Endodermal cell (in vitro differentiated cells): ENCODE data around the gene RBM17. TPM values are rescaled to one million over a fixed set of nuclear protein-coding genes. Genes with fewer than 3 reads are reported as not detected.
"Not testable (repeated sequence)": the region's sequence is repeated elsewhere in the genome, so short reads cannot be mapped to it uniquely, and the experiment has no call there.

Experiments used
- DNase-seq: peaks from one replicate; pipeline ENCODE4 v3.0.0-alpha.2; 2017
- H3K27ac ChIP-seq: 2 replicates; pipeline ENCODE4 v1.5.1; 2013; ENCODE audit warnings: mild to moderate bottlenecking, low read depth, low read length, moderate library complexity
- H3K27me3 ChIP-seq: 2 replicates; pipeline ENCODE4 v1.6.1; 2013; ENCODE audit warnings: mild to moderate bottlenecking, low read length, moderate library complexity; ENCODE audit not compliant: insufficient read depth, control insufficient read depth, poor library complexity, severe bottlenecking
- H3K36me3 ChIP-seq: 2 replicates; pipeline ENCODE4 v1.7.0; 2013; ENCODE audit warnings: mild to moderate bottlenecking, low read length, moderate library complexity; ENCODE audit not compliant: control insufficient read depth, insufficient read depth
- H3K4me1 ChIP-seq: one replicate; pipeline ENCODE4 v1.7.0; 2013; ENCODE audit warnings: low read length; ENCODE audit not compliant: control insufficient read depth, insufficient read depth
- H3K4me3 ChIP-seq: 2 replicates; pipeline ENCODE4 v1.5.1; 2013; ENCODE audit warnings: mild to moderate bottlenecking, low read length, moderate library complexity
- H3K9ac ChIP-seq: 2 replicates; pipeline ENCODE4 v1.6.1; 2013; ENCODE audit warnings: mild to moderate bottlenecking, low read length, moderate library complexity; ENCODE audit not compliant: poor library complexity, severe bottlenecking; ENCODE audit errors: extremely low read depth
- H3K9me3 ChIP-seq: 2 replicates; pipeline ENCODE4 v1.6.1; 2013; ENCODE audit warnings: mild to moderate bottlenecking, low read length, moderate library complexity; ENCODE audit not compliant: control insufficient read depth
- H3K27ac Mint-ChIP-seq: 2 replicates; pipeline ENCODE4 v1.8.0; 2020; ENCODE audit warnings: mixed read lengths
- H3K27me3 Mint-ChIP-seq: 2 replicates; pipeline ENCODE4 v1.8.0; 2021; ENCODE audit warnings: mild to moderate bottlenecking, mixed read lengths; ENCODE audit not compliant: insufficient read depth
- H3K36me3 Mint-ChIP-seq: 2 replicates; pipeline ENCODE4 v1.8.0; 2020; ENCODE audit warnings: low read depth, mixed read lengths
- H3K4me1 Mint-ChIP-seq: 2 replicates; pipeline ENCODE4 v1.8.0; 2020; ENCODE audit warnings: mixed read lengths
- H3K4me3 Mint-ChIP-seq: 2 replicates; pipeline ENCODE4 v1.8.0; 2020; ENCODE audit warnings: mild to moderate bottlenecking, moderate library complexity, mixed read lengths
- H3K9me3 Mint-ChIP-seq: 2 replicates; pipeline ENCODE4 v1.8.0; 2020; ENCODE audit warnings: mild to moderate bottlenecking, mixed read lengths
- WGBS, 2 experiments: methylation state at CpG; one replicate each; pipeline versions ENCODE4 v1.1.5 to v1.1.7; 2013; ENCODE audit warnings: missing lambda C conversion rate in 2 of 2, mixed read lengths in 1 of 2; ENCODE audit not compliant: insufficient coverage in 1 of 2, insufficient read length in 1 of 2; 5-methylcytosine and 5-hydroxymethylcytosine counted together
- microRNA-seq: library from miRNA; unstranded; fragments of <30 nt; microRNA quantifications from one replicate; pipeline ENCODE4 v1.2.0, GENCODE V29; 2020; ENCODE audit warnings: borderline microRNAs expressed
- total RNA-seq, 2 donors: library from RNA; stranded (reverse); fragmentation: NEBNext Ultra II Directional in 1 of 2; extraction: Animal tissue kit (Norgen Biotek cat#: 25700) in 1 of 2; gene quantifications; 2 replicates in 1 of 2; 3 replicates in 1 of 2; pipeline ENCODE4 v1.2.1, GENCODE V29; 2021
- TF ChIP-seq, protein P1 (sequence below): fragments of 200-600 bp; sonication (generic); conservative IDR thresholded peaks from 2 replicates; pipeline ENCODE4 v1.5.0; 2021; ENCODE audit warnings: antibody characterized with exemption, mild to moderate bottlenecking

Gene RBM17
- total RNA-seq, 2 donors from 2014 or later = 123 to 139 TPM

DNA sequence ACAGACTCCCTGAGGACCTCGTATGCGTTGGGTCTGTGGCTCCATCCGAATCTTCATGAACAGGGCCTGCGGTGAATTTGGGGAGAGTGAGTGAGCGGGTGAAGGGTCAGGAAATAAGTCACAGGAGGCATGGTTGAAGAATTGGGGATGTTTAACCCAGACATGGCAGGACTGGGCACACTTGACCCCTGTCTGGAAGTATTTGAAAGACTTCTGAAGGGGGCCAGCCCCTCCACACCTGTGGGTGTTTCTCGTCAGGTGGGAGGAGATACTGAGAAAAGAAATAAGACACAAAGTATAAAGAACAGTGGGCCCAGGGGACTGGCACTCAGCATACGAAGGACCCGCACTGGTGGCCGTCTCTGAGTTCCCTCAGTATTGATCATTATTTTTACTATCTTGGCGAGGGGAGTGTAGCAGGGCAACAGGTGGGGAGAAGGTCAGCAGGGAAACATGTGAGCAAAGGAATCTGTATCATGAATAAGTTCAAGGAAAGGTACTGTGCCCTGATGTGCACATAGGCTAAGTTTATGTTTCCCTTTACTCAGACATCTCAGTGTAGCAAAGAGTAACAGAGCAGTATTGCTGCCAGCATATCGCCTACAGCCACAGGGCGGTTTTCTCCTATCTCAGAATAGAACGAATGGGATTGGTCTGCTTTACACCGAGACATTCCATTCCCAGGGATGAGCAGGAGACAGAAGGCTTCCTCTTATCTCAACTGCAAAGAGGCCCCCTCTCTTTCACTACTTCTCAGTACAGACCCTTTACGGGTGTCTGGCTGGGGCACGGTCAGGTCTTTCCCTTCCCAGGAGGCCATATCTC lies 75.6 kb downstream of the RBM17 start:
- Histone ChIP-seq H3K27me3 (no peaks in the 10 kb centered on the region), H3K9ac (peak overlapping the region; percentile 58), H3K9me3 (no peaks in the 10 kb centered on the region), H3K4me3 (peak overlapping the region; percentile 86), H3K36me3 (no peaks in the 10 kb centered on the region), H3K27ac (peak overlapping the region; percentile 42), H3K4me1 (peaks cover 15% of the 10 kb centered on the region)
- no peak for DNase-seq
- peaks cover 4% of the 10 kb centered on the region for H3K36me3 Mint-ChIP-seq
- no peaks in the 10 kb centered on the region for H3K9me3 Mint-ChIP-seq
- TF ChIP-seq, protein P1, sequence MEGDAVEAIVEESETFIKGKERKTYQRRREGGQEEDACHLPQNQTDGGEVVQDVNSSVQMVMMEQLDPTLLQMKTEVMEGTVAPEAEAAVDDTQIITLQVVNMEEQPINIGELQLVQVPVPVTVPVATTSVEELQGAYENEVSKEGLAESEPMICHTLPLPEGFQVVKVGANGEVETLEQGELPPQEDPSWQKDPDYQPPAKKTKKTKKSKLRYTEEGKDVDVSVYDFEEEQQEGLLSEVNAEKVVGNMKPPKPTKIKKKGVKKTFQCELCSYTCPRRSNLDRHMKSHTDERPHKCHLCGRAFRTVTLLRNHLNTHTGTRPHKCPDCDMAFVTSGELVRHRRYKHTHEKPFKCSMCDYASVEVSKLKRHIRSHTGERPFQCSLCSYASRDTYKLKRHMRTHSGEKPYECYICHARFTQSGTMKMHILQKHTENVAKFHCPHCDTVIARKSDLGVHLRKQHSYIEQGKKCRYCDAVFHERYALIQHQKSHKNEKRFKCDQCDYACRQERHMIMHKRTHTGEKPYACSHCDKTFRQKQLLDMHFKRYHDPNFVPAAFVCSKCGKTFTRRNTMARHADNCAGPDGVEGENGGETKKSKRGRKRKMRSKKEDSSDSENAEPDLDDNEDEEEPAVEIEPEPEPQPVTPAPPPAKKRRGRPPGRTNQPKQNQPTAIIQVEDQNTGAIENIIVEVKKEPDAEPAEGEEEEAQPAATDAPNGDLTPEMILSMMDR = no peak
- peak overlapping the region; percentile 73 for H3K4me3 Mint-ChIP-seq
- peak overlapping the region; percentile 87 for H3K27ac Mint-ChIP-seq
- H3K4me1 Mint-ChIP-seq = peaks cover 40% of the 10 kb centered on the region
- WGBS, 2 experiments = 65% methylated on average over 13 to 16 of the region's 16 CpGs
- no peaks in the 10 kb centered on the region for H3K27me3 Mint-ChIP-seq

DNA sequence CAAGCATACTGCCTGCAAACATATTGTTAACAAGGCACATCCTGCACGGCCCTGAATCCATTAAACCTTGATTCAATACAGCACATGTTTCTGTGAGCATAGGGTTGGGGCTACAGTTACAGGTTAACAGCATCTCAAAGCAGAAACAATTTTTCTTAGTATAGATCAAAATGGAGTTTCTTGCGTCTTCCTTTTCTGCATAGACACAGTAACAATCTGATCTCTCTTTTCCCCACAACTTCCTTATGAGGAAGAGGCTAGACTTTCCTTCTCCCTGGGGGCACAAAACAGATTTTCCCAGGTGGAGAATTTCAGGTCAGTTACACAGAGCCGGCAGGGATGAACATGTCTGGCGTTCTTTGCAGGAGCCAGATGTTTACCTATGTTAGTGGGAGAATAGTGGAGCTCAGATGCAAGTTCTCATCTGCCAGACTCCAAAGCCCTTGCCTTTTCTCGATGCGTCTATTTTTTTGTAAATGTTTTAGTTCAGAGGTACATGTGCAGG lies 76.4 kb downstream of the RBM17 start:
- H3K27me3 Mint-ChIP-seq = no peaks in the 10 kb centered on the region

DNA sequence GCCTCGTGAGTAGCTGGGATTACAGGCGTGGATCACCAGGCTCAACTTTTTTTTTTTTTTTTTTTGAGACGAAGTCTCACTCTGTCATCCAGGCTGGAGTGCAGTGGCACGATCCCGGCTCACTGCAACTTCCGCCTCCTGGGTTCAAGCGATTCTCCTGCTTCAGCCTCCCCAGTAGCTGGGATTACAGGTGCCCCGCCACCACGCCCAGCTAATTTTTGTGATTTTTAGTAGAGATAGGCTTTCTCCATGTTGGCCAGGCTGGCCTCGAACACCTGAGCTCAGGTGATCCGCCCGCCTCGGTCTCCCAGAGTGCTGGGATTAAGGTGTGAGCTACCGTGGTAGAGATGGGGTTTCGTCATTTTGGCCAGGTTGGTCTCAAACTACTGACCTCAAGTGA lies 77.1 kb downstream of the RBM17 start:
- not testable (repeated sequence) for H3K27me3 ChIP-seq, H3K36me3 Mint-ChIP-seq, H3K27ac Mint-ChIP-seq, H3K4me3 ChIP-seq, H3K9me3 ChIP-seq, H3K4me3 Mint-ChIP-seq, DNase-seq, H3K9ac ChIP-seq, H3K9me3 Mint-ChIP-seq, H3K27ac ChIP-seq, H3K27me3 Mint-ChIP-seq, H3K36me3 ChIP-seq
- H3K4me1 ChIP-seq = peaks cover 15% of the 10 kb centered on the region
- H3K4me1 Mint-ChIP-seq = peaks cover 53% of the 10 kb centered on the region
- WGBS, 2 experiments = 94 to 95% methylated on average over 13 to 15 of the region's 15 CpGs

More for the DNA sequence above, 76.4 kb downstream of the RBM17 start:
- Histone ChIP-seq H3K9ac (no peak overlapping the region), H3K27me3 (no peaks in the 10 kb centered on the region), H3K27ac (no peak overlapping the region), H3K36me3 (no peaks in the 10 kb centered on the region), H3K4me3 (no peak overlapping the region), H3K9me3 (no peaks in the 10 kb centered on the region), H3K4me1 (peaks cover 15% of the 10 kb centered on the region)
- DNase-seq = no peak
- peaks cover 4% of the 10 kb centered on the region for H3K36me3 Mint-ChIP-seq
- H3K9me3 Mint-ChIP-seq = no peaks in the 10 kb centered on the region
- peak overlapping the region; percentile 61 for H3K27ac Mint-ChIP-seq
- 78 to 89% methylated on average over 2 to 6 of the region's 6 CpGs for WGBS, 2 experiments
- TF ChIP-seq, protein P1 = no peak
- peaks cover 48% of the 10 kb centered on the region for H3K4me1 Mint-ChIP-seq
- H3K4me3 Mint-ChIP-seq = peak overlapping the region; percentile 73

Small RNAs within 50 kb of the gene (microRNA-seq; reads per million reads assigned to microRNA genes)
- gene MIR3155A (not detected), gene MIR3155B (not detected)

Other genes with a start within 250 kb of the RBM17 start
- 10 to 100 TPM; 12.5 to 13.0 TPM for gene ANKRD16, start 199.1 kb upstream of the RBM17 start, total RNA-seq
- gene FBH1, start 198.8 kb upstream of the RBM17 start, total RNA-seq = 10 to 100 TPM; 61.1 to 71.6 TPM
- under 1 TPM; 0.35 to 0.37 TPM for gene IL15RA, start 111.5 kb upstream of the RBM17 start, total RNA-seq
- not detected for gene IL2RA, start 26.7 kb upstream of the RBM17 start, total RNA-seq
- gene PFKFB3, start 113.9 kb downstream of the RBM17 start, total RNA-seq = 10 to 100 TPM; 31.2 to 34.5 TPM